A549 treated with Hydrocortisone at 1 μM for 4 hours (cell line): ENCODE measurements around the gene UBD. TPM values are rescaled to one million over a fixed set of nuclear protein-coding genes. Genes with fewer than 3 reads are reported as not detected.

ENCODE experiments used
- total RNA-seq: library from RNA; stranded (reverse); fragments of 200-300 nt; extraction: Qiagen RNA extraction; gene quantifications from 5 replicates; pipeline ENCODE4 v1.2.3, GENCODE V29; 2022

Gene UBD
- total RNA-seq = 0.31 to 0.97 TPM (median 0.61 TPM) in 5 replicates

GRCh38 chr6:29559524-29560287, at the start of gene UBD:
UBD (minus strand) TSS chr6:29559732; CDS start chr6:29559701, 31 bp downstream.

GRCh38 chr6:29584821-29585220, 25.3 kb upstream of the UBD start, which contains the start of gene OR2H2:
OR2H2 (plus strand) TSS chr6:29585121; CDS start chr6:29587945, 2,824 bp downstream.

Other genes with a start within 250 kb of the UBD start
- not detected in 5 replicates for gene OR5V1, start 190.9 kb downstream of the UBD start, total RNA-seq
- not detected in 5 replicates for gene OR12D3, start 184.4 kb downstream of the UBD start, total RNA-seq
- gene OR12D2, start 164.1 kb downstream of the UBD start, total RNA-seq = not detected in 5 replicates
- gene OR12D1, start 144.8 kb downstream of the UBD start, total RNA-seq = not detected in 5 replicates
- gene OR10C1, start 120.4 kb downstream of the UBD start, total RNA-seq = not detected in 5 replicates
- not detected in 5 replicates for gene OR11A1, start 102.7 kb downstream of the UBD start, total RNA-seq
- not detected in 5 replicates for gene OR2H1, start 102.6 kb downstream of the UBD start, total RNA-seq
- gene MAS1L, start 71.8 kb downstream of the UBD start, total RNA-seq = not detected in 5 replicates
- gene OR2H2, start 25.4 kb upstream of the UBD start, total RNA-seq = not detected in 5 replicates
- 3.7 to 5.8 TPM (median 4.8 TPM) in 5 replicates for gene GABBR1, start 73.5 kb upstream of the UBD start, total RNA-seq
- not detected in 5 replicates for gene MOG, start 97.4 kb upstream of the UBD start, total RNA-seq
- gene ZFP57, start 121.4 kb upstream of the UBD start, total RNA-seq = not detected in 5 replicates
- gene HLA-F, start 163.7 kb upstream of the UBD start, total RNA-seq = 3.6 to 4.4 TPM (median 4.2 TPM) in 5 replicates